GM12873 (cell line): ENCODE data around the gene KCTD21.

ENCODE experiments used
- CTCF ChIP-seq: IDR thresholded peaks from 2 replicates; pipeline ENCODE4 v1.5.1; 2012; ENCODE audit warnings: low read depth, mild to moderate bottlenecking, moderate library complexity, low read length, control low read depth; ENCODE audit not compliant: insufficient read depth; ENCODE audit errors: missing control alignments

Gene KCTD21

GRCh38 chr11:78208257-78209165 is 20.1 kb upstream of the KCTD21 start:
- TF ChIP-seq CTCF, result no peak

- TF ChIP-seq CTCF, result no peak
Observed at GRCh38 chr11:78207532-78208256, 19.3 kb upstream of the KCTD21 start.

GRCh38 chr11:78205691-78206090 is 17.3 kb upstream of the KCTD21 start:
- TF ChIP-seq CTCF, result no peak

- no peak for TF ChIP-seq CTCF
Observed at GRCh38 chr11:78205256-78205655, 16.8 kb upstream of the KCTD21 start.

GRCh38 chr11:78203184-78203583 is 14.8 kb upstream of the KCTD21 start:
- no peak for TF ChIP-seq CTCF

GRCh38 chr11:78202733-78203167 is 14.3 kb upstream of the KCTD21 start:
- no peak for TF ChIP-seq CTCF

GRCh38 chr11:78201096-78201818 is 12.8 kb upstream of the KCTD21 start:
- TF ChIP-seq CTCF, result no peak
